IPS-18c (cell line): ENCODE data around the gene FOXRED2.

ENCODE experiments used
- H3K4me3 ChIP-seq: 2 replicates; pipeline ENCODE4 v1.7.0; 2013; ENCODE audit warnings: low read depth, mild to moderate bottlenecking, low read length, moderate library complexity; ENCODE audit not compliant: insufficient read depth
- H3K9me3 ChIP-seq: one replicate; pipeline ENCODE4 v1.6.1; 2013; ENCODE audit warnings: mild to moderate bottlenecking, low read length, moderate library complexity; ENCODE audit not compliant: control insufficient read depth, insufficient read depth

FOXRED2 gene

GRCh38 chr22:36486619-36487384 lies 20.0 kb downstream of the FOXRED2 start:
- no peaks in the 10 kb centered on the region for H3K9me3 ChIP-seq
- no peak overlapping the region for H3K4me3 ChIP-seq

GRCh38 chr22:36481393-36482168 lies 25.3 kb downstream of the FOXRED2 start, which contains the start of gene TXN2:
TSS of gene TXN2 (minus strand) at chr22:36481640. CDS start at chr22:36480837, 803 bp downstream.
- Histone ChIP-seq H3K9me3 (no peaks in the 10 kb centered on the region), H3K4me3 (peak within 1 kb of the TSS; percentile 74)

- H3K4me3 ChIP-seq, result peak overlapping the region; percentile 74
- H3K9me3 ChIP-seq, result no peaks in the 10 kb centered on the region
Observed at GRCh38 chr22:36480941-36481392, 25.9 kb downstream of the FOXRED2 start.

- Histone ChIP-seq H3K9me3 (no peaks in the 10 kb centered on the region), H3K4me3 (no peak overlapping the region)
Observed at GRCh38 chr22:36478966-36479365, 27.9 kb downstream of the FOXRED2 start.

GRCh38 chr22:36475341-36475740 lies 31.5 kb downstream of the FOXRED2 start:
- H3K9me3 ChIP-seq, result no peaks in the 10 kb centered on the region
- H3K4me3 ChIP-seq, result no peak overlapping the region

- Histone ChIP-seq H3K9me3 (no peaks in the 10 kb centered on the region), H3K4me3 (no peak overlapping the region)
Observed at GRCh38 chr22:36472689-36473088, 34.2 kb downstream of the FOXRED2 start.

GRCh38 chr22:36471341-36471821 lies 35.5 kb downstream of the FOXRED2 start:
- Histone ChIP-seq H3K9me3 (no peaks in the 10 kb centered on the region), H3K4me3 (no peak overlapping the region)

GRCh38 chr22:36470994-36471331 lies 35.9 kb downstream of the FOXRED2 start:
- no peaks in the 10 kb centered on the region for H3K9me3 ChIP-seq

GRCh38 chr22:36470162-36470993 lies 36.5 kb downstream of the FOXRED2 start:
- H3K4me3 ChIP-seq, result no peak overlapping the region
- no peaks in the 10 kb centered on the region for H3K9me3 ChIP-seq

More at GRCh38 chr22:36470994-36471331, 35.9 kb downstream of the FOXRED2 start:
- H3K4me3 ChIP-seq, result no peak overlapping the region

- no peaks in the 10 kb centered on the region for H3K9me3 ChIP-seq
- H3K4me3 ChIP-seq, result no peak overlapping the region
Observed at GRCh38 chr22:36469094-36469710, 37.6 kb downstream of the FOXRED2 start.

GRCh38 chr22:36467946-36468345 lies 38.9 kb downstream of the FOXRED2 start:
- no peak overlapping the region for H3K4me3 ChIP-seq
- no peaks in the 10 kb centered on the region for H3K9me3 ChIP-seq

GRCh38 chr22:36467042-36467810 lies 39.6 kb downstream of the FOXRED2 start:
- Histone ChIP-seq H3K9me3 (peaks cover 2% of the 10 kb centered on the region), H3K4me3 (no peak overlapping the region)

GRCh38 chr22:36466258-36466657 lies 40.6 kb downstream of the FOXRED2 start:
- Histone ChIP-seq H3K9me3 (peaks cover 2% of the 10 kb centered on the region), H3K4me3 (no peak overlapping the region)

GRCh38 chr22:36465232-36466021 lies 41.4 kb downstream of the FOXRED2 start:
- H3K9me3 ChIP-seq, result peaks cover 2% of the 10 kb centered on the region
- no peak overlapping the region for H3K4me3 ChIP-seq

GRCh38 chr22:36464715-36465231 lies 42.1 kb downstream of the FOXRED2 start:
- no peak overlapping the region for H3K4me3 ChIP-seq
- peaks cover 2% of the 10 kb centered on the region for H3K9me3 ChIP-seq
